ENCODE data around the gene ADAMTS2. TPM values are rescaled to one million over a fixed set of nuclear protein-coding genes. Genes with fewer than 3 reads are reported as not detected.

ADAMTS2 gene
- total RNA-seq, 1 experiment from 2014 or later, result not detected

DNA sequence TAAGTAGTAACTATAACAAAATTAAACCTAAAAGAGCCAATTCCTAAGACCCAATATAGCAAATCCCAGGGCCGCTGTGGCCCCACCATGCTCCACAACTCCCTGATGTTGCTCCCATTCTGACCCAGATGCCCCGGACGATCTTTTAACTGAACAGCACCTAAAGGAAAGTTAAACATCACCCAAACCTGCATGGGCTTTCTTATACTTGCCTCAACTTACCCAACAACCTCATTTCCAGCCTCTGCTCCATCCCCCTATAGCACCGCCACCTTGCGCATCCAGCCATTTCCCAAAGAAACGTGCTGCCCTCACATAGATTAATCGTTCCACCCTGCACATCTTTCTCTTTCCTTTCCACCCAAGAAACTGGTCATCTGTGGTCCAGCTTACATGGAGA lies 230.5 kb downstream of the ADAMTS2 start:
- intact Hi-C loops (cut with micrococcal nuclease), result no loop called here
- no peaks in the 10 kb centered on the region for H3K27me3 ChIP-seq (ENCODE audit: low read length)
- H3K4me1 ChIP-seq (ENCODE audit: insufficient read depth, low read length), result no peaks in the 10 kb centered on the region
- ATAC-seq (no peak), DNase-seq (no peak)
- H3K27ac ChIP-seq (ENCODE audit: low read length), result no peak overlapping the region
- H3K9me2 ChIP-seq (replicated peaks; ENCODE audit: low read length), result no peaks in the 10 kb centered on the region
- no peak overlapping the region for H3K4me3 ChIP-seq (ENCODE audit: low read length)
- BruUV-seq (replicated peaks), result no TSS peak
- no peaks in the 10 kb centered on the region for H3K36me3 ChIP-seq (ENCODE audit: low read depth, low read length)
- H4K20me1 ChIP-seq (ENCODE audit: low read length), result no peaks in the 10 kb centered on the region
- POLR2A ChIA-PET (ENCODE audit: unreplicated experiment), result no interaction called here
- TF ChIP-seq EZH2phosphoT487 (IDR thresholded peaks at IDR 0.05; ENCODE audit: borderline replicate concordance, low read length) (no peak), CTCF (conservative IDR thresholded peaks at IDR 0.05; ENCODE audit: low read depth, low read length) (no peak), EZH2 (IDR thresholded peaks at IDR 0.05; ENCODE audit: low read length, unreplicated experiment) (no peak)
- no peaks in the 10 kb centered on the region for H3F3A ChIP-seq (ENCODE audit: low read length, unreplicated experiment)
- no peak overlapping the region for H3K9ac ChIP-seq (ENCODE audit: low read length)
- H3K4me2 ChIP-seq (ENCODE audit: low read length), result no peak overlapping the region
- no peaks in the 10 kb centered on the region for H3K9me3 ChIP-seq (ENCODE audit: low read length)
- CTCF ChIA-PET, result no interaction called here
- H3K79me2 ChIP-seq (ENCODE audit: low read length), result no peaks in the 10 kb centered on the region
- H2AFZ ChIP-seq (ENCODE audit: low read length), result no peak overlapping the region

GRCh38 chr5:179113945-179114641 lies 231.2 kb downstream of the ADAMTS2 start:
- H3K4me1 ChIP-seq (ENCODE audit: insufficient read depth, low read length), result no peaks in the 10 kb centered on the region
- no peaks in the 10 kb centered on the region for H3F3A ChIP-seq (ENCODE audit: low read length, unreplicated experiment)
- POLR2A ChIA-PET (ENCODE audit: unreplicated experiment), result no interaction called here
- no peaks in the 10 kb centered on the region for H3K9me3 ChIP-seq (ENCODE audit: low read length)
- H3K79me2 ChIP-seq (ENCODE audit: low read length), result no peaks in the 10 kb centered on the region
- no peaks in the 10 kb centered on the region for H3K27me3 ChIP-seq (ENCODE audit: low read length)
- intact Hi-C loops (cut with micrococcal nuclease), result no loop called here
- H3K36me3 ChIP-seq (ENCODE audit: low read depth, low read length), result no peaks in the 10 kb centered on the region
- H3K9me2 ChIP-seq (replicated peaks; ENCODE audit: low read length), result no peaks in the 10 kb centered on the region
- no peak for ATAC-seq
- no peak overlapping the region for H3K4me3 ChIP-seq (ENCODE audit: low read length)
- no peak overlapping the region for H3K27ac ChIP-seq (ENCODE audit: low read length)
- TF ChIP-seq CTCF (conservative IDR thresholded peaks at IDR 0.05; ENCODE audit: low read depth, low read length), result no peak
- no peak for TF ChIP-seq EZH2phosphoT487 (IDR thresholded peaks at IDR 0.05; ENCODE audit: borderline replicate concordance, low read length)
- TF ChIP-seq EZH2 (IDR thresholded peaks at IDR 0.05; ENCODE audit: low read length, unreplicated experiment), result no peak
- DNase-seq, result no peak
- BruUV-seq (replicated peaks), result no TSS peak
- no peaks in the 10 kb centered on the region for H4K20me1 ChIP-seq (ENCODE audit: low read length)
- H3K4me2 ChIP-seq (ENCODE audit: low read length), result no peak overlapping the region
- no peak overlapping the region for H2AFZ ChIP-seq (ENCODE audit: low read length)
- no peak overlapping the region for H3K9ac ChIP-seq (ENCODE audit: low read length)
- CTCF ChIA-PET, result no interaction called here

DNA sequence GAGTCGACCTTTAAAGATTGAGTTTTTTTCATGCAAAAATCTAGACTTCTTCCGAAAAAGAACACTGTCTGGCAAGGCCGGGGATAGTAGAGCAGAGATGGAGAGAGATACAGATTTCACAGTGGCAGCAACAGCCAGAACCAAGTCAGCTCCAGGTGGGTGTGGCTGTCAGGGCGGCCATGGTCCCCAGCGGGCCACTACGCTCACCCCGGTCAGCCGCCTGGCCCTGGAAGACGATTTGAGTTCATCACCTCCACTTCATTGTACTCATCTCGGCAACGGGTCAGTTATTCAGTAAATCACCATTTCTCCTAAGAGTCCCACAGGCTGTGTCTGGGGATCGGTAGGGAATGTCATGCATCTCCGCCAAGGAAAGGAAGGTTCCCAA lies 232.1 kb downstream of the ADAMTS2 start:
- intact Hi-C loops (cut with micrococcal nuclease), result no loop called here
- no peak for TF ChIP-seq CTCF (conservative IDR thresholded peaks at IDR 0.05; ENCODE audit: low read depth, low read length)
- TF ChIP-seq EZH2phosphoT487 (IDR thresholded peaks at IDR 0.05; ENCODE audit: borderline replicate concordance, low read length), result no peak
- no peak for TF ChIP-seq EZH2 (IDR thresholded peaks at IDR 0.05; ENCODE audit: low read length, unreplicated experiment)
- Histone ChIP-seq H3K27ac (ENCODE audit: low read length) (no peak overlapping the region), H4K20me1 (ENCODE audit: low read length) (no peaks in the 10 kb centered on the region), H3K9me2 (replicated peaks; ENCODE audit: low read length) (no peaks in the 10 kb centered on the region), H2AFZ (ENCODE audit: low read length) (no peak overlapping the region), H3K4me1 (ENCODE audit: insufficient read depth, low read length) (no peaks in the 10 kb centered on the region), H3K36me3 (ENCODE audit: low read depth, low read length) (no peaks in the 10 kb centered on the region), H3K79me2 (ENCODE audit: low read length) (no peaks in the 10 kb centered on the region), H3K9ac (ENCODE audit: low read length) (no peak overlapping the region), H3K27me3 (ENCODE audit: low read length) (no peaks in the 10 kb centered on the region), H3K4me3 (ENCODE audit: low read length) (no peak overlapping the region), H3K9me3 (ENCODE audit: low read length) (no peaks in the 10 kb centered on the region), H3K4me2 (ENCODE audit: low read length) (no peak overlapping the region), H3F3A (ENCODE audit: low read length, unreplicated experiment) (no peaks in the 10 kb centered on the region)
- BruUV-seq (replicated peaks), result no TSS peak
- ChIA-PET POLR2A (ENCODE audit: unreplicated experiment) (no interaction called here), CTCF (no interaction called here)
- no peak for ATAC-seq
- DNase-seq, result no peak
